Glomerular endothelial cell (primary cell): ENCODE measurements around the gene DLG1. TPM values are rescaled to one million over a fixed set of nuclear protein-coding genes. Genes with fewer than 3 reads are reported as not detected.
"Not testable (repeated sequence)": the region's sequence is repeated elsewhere in the genome, so short reads cannot be mapped to it uniquely, and the experiment has no call there.

Source experiments
- DNase-seq: peaks from one replicate; pipeline ENCODE4 v3.0.0-alpha.2; 2011; ENCODE audit warnings: low read depth, low spot score; ENCODE audit errors: extremely low read depth
- total RNA-seq: library from RNA; depleted of rRNA; stranded (reverse); fragments of >200 nt; gene quantifications from 2 replicates; pipeline ENCODE4 v1.2.3, GENCODE V29; 2015

The DLG1 gene
- total RNA-seq, 1 donor from 2014 or later = 105 TPM

- no peak for DNase-seq
Measured at GRCh38 chr3:197218210-197218609, 80.2 kb downstream of the DLG1 start.

GRCh38 chr3:197216914-197217313 is 81.5 kb downstream of the DLG1 start:
- no peak for DNase-seq

GRCh38 chr3:197216169-197216860 is 82.1 kb downstream of the DLG1 start:
- peak; percentile 27 for DNase-seq

- DNase-seq = no peak
Measured at GRCh38 chr3:197212290-197212689, 86.1 kb downstream of the DLG1 start.

- DNase-seq = not testable (repeated sequence)
Measured at GRCh38 chr3:197211698-197212097, 86.7 kb downstream of the DLG1 start.

GRCh38 chr3:197209366-197210260 is 88.8 kb downstream of the DLG1 start:
- no peak for DNase-seq

GRCh38 chr3:197206913-197207312 is 91.5 kb downstream of the DLG1 start:
- DNase-seq = no peak

- no peak for DNase-seq
Measured at GRCh38 chr3:197205675-197206074, 92.7 kb downstream of the DLG1 start.

GRCh38 chr3:197205265-197205664 is 93.1 kb downstream of the DLG1 start:
- DNase-seq = no peak

GRCh38 chr3:197204736-197205135 is 93.7 kb downstream of the DLG1 start:
- no peak for DNase-seq

- no peak for DNase-seq
Measured at GRCh38 chr3:197203714-197204146, 94.7 kb downstream of the DLG1 start.

- no peak for DNase-seq
Measured at GRCh38 chr3:197202694-197203093, 95.7 kb downstream of the DLG1 start.

- no peak for DNase-seq
Measured at GRCh38 chr3:197201791-197202452, 96.5 kb downstream of the DLG1 start.

GRCh38 chr3:197200856-197201255 is 97.6 kb downstream of the DLG1 start:
- DNase-seq = not testable (repeated sequence)

- no peak for DNase-seq
Measured at GRCh38 chr3:197197334-197197733, 101.1 kb downstream of the DLG1 start.

GRCh38 chr3:197196192-197196591 is 102.2 kb downstream of the DLG1 start:
- no peak for DNase-seq

- no peak for DNase-seq
Measured at GRCh38 chr3:197195326-197195725, 103.1 kb downstream of the DLG1 start.

- DNase-seq = not testable (repeated sequence)
Measured at GRCh38 chr3:197193759-197194158, 104.7 kb downstream of the DLG1 start.

- no peak for DNase-seq
Measured at GRCh38 chr3:197191897-197192296, 106.5 kb downstream of the DLG1 start.

GRCh38 chr3:197189623-197190022 is 108.8 kb downstream of the DLG1 start:
- DNase-seq = no peak

- no peak for DNase-seq
Measured at GRCh38 chr3:197188963-197189362, 109.4 kb downstream of the DLG1 start.
